ENCODE data around the gene SLC6A3.

SLC6A3 gene

GRCh38 chr5:1349246-1349645 is 96.0 kb downstream of the SLC6A3 start:
- Mint-ChIP-seq H3K4me3 (no peak overlapping the region), H3K27me3 (no peaks in the 10 kb centered on the region), H3K4me1 (peaks cover 11% of the 10 kb centered on the region)

GRCh38 chr5:1348986-1349245 is 96.3 kb downstream of the SLC6A3 start:
- Mint-ChIP-seq H3K4me1 (peaks cover 15% of the 10 kb centered on the region), H3K27ac (no peak overlapping the region), H3K27me3 (no peaks in the 10 kb centered on the region), H3K36me3 (peaks cover 3% of the 10 kb centered on the region), H3K4me3 (no peak overlapping the region), H3K9me3 (no peaks in the 10 kb centered on the region)
- no peak for ATAC-seq

More at GRCh38 chr5:1349246-1349645, 96.0 kb downstream of the SLC6A3 start:
- Mint-ChIP-seq H3K9me3 (no peaks in the 10 kb centered on the region), H3K36me3 (no peaks in the 10 kb centered on the region), H3K27ac (no peak overlapping the region)
- ATAC-seq: no peak

- peaks cover 27% of the 10 kb centered on the region for H3K4me1 Mint-ChIP-seq
- no peak for ATAC-seq
- H3K36me3 Mint-ChIP-seq: peaks cover 11% of the 10 kb centered on the region
- H3K27me3 Mint-ChIP-seq: no peaks in the 10 kb centered on the region
- H3K4me3 Mint-ChIP-seq: no peak overlapping the region
- no peak overlapping the region for H3K27ac Mint-ChIP-seq
- no peaks in the 10 kb centered on the region for H3K9me3 Mint-ChIP-seq
Observed at GRCh38 chr5:1347571-1347970, 97.7 kb downstream of the SLC6A3 start.

GRCh38 chr5:1346627-1347440 is 98.4 kb downstream of the SLC6A3 start:
- no peak for ATAC-seq
- peaks cover 15% of the 10 kb centered on the region for H3K36me3 Mint-ChIP-seq
- peak overlapping the region; percentile 27 for H3K27ac Mint-ChIP-seq
- H3K4me3 Mint-ChIP-seq: peak overlapping the region; percentile 65
- peaks cover 34% of the 10 kb centered on the region for H3K4me1 Mint-ChIP-seq
- H3K27me3 Mint-ChIP-seq: no peaks in the 10 kb centered on the region
- no peaks in the 10 kb centered on the region for H3K9me3 Mint-ChIP-seq

- H3K4me1 Mint-ChIP-seq: peaks cover 42% of the 10 kb centered on the region
- no peak for ATAC-seq
- H3K27ac Mint-ChIP-seq: peak overlapping the region; percentile 27
- no peaks in the 10 kb centered on the region for H3K9me3 Mint-ChIP-seq
- H3K36me3 Mint-ChIP-seq: peaks cover 23% of the 10 kb centered on the region
- peak overlapping the region; percentile 65 for H3K4me3 Mint-ChIP-seq
- H3K27me3 Mint-ChIP-seq: no peaks in the 10 kb centered on the region
Observed at GRCh38 chr5:1345876-1346626, 99.2 kb downstream of the SLC6A3 start.

GRCh38 chr5:1344975-1345838 is 100.0 kb downstream of the SLC6A3 start, which contains the start of gene CLPTM1L:
CLPTM1L (minus strand) TSS chr5:1345099; CDS start chr5:1344841, 258 bp downstream.
- peak; percentile 92 for ATAC-seq
- Mint-ChIP-seq H3K27ac (peak within 1 kb of the TSS; percentile 27), H3K4me1 (peaks cover 45% of the 10 kb centered on the region), H3K36me3 (peaks cover 29% of the 10 kb centered on the region), H3K27me3 (no peaks in the 10 kb centered on the region), H3K9me3 (no peaks in the 10 kb centered on the region), H3K4me3 (peak within 1 kb of the TSS; percentile 85)

GRCh38 chr5:1343931-1344901 is 101.0 kb downstream of the SLC6A3 start:
- no peak for ATAC-seq
- H3K36me3 Mint-ChIP-seq: peaks cover 34% of the 10 kb centered on the region
- H3K4me1 Mint-ChIP-seq: peaks cover 50% of the 10 kb centered on the region
- no peaks in the 10 kb centered on the region for H3K9me3 Mint-ChIP-seq
- peak overlapping the region; percentile 85 for H3K4me3 Mint-ChIP-seq
- no peaks in the 10 kb centered on the region for H3K27me3 Mint-ChIP-seq
- peak overlapping the region; percentile 27 for H3K27ac Mint-ChIP-seq

GRCh38 chr5:1343315-1343751 is 101.9 kb downstream of the SLC6A3 start:
- ATAC-seq: no peak
- H3K27ac Mint-ChIP-seq: peak overlapping the region; percentile 79

More at GRCh38 chr5:1343315-1343751, 101.9 kb downstream of the SLC6A3 start:
- no peaks in the 10 kb centered on the region for H3K27me3 Mint-ChIP-seq
- H3K4me1 Mint-ChIP-seq: peaks cover 51% of the 10 kb centered on the region
- no peaks in the 10 kb centered on the region for H3K9me3 Mint-ChIP-seq
- peak overlapping the region; percentile 85 for H3K4me3 Mint-ChIP-seq
- H3K36me3 Mint-ChIP-seq: peaks cover 39% of the 10 kb centered on the region

Measured in stimulated activated memory B cell treated with anti-CD40 and anti-IgM and Interleukin-4, amounts not matched to agents 10 μg/mL and 1 μg/mL and 100 μg/mL, for 72 hours (primary cell).